ENCODE data around the gene KRT77. TPM values are rescaled to one million over a fixed set of nuclear protein-coding genes. Genes with fewer than 3 reads are reported as not detected.
"Not testable (repeated sequence)": the region's sequence is repeated elsewhere in the genome, so short reads cannot be mapped to it uniquely, and the experiment has no call there.

KRT77 gene
- total RNA-seq, 3 donors from 2014 or later (not counting 1 experiment from before 2014, with no cell fraction given) = not detected

DNA sequence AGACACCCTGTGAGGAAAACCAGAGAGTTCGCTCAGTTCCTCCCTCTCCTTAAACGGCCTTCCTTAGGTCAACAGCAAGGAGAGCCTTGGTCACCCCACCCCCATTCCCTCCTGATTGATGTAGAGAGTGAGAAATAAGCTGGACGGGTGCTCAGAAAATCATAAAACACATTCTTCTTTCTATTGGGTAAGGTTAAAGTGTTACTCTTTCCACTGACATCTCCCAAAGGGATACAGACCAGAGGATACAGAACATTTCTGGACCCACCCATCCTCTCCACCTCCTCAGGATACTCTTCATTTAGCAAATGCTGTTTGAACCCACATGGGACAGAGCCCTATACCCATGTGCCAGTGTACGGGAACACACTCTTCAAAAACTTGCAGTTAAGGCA, 11.6 kb upstream of the KRT77 start:
- peaks cover 31 to 32% of the 10 kb centered on the region in 2 donors for H3K27me3 Mint-ChIP-seq (ENCODE audit: low read depth in 2 of 2)
- WGBS (ENCODE audit: insufficient coverage) = 63% methylated on average over 1 of the region's 4 CpGs

DNA sequence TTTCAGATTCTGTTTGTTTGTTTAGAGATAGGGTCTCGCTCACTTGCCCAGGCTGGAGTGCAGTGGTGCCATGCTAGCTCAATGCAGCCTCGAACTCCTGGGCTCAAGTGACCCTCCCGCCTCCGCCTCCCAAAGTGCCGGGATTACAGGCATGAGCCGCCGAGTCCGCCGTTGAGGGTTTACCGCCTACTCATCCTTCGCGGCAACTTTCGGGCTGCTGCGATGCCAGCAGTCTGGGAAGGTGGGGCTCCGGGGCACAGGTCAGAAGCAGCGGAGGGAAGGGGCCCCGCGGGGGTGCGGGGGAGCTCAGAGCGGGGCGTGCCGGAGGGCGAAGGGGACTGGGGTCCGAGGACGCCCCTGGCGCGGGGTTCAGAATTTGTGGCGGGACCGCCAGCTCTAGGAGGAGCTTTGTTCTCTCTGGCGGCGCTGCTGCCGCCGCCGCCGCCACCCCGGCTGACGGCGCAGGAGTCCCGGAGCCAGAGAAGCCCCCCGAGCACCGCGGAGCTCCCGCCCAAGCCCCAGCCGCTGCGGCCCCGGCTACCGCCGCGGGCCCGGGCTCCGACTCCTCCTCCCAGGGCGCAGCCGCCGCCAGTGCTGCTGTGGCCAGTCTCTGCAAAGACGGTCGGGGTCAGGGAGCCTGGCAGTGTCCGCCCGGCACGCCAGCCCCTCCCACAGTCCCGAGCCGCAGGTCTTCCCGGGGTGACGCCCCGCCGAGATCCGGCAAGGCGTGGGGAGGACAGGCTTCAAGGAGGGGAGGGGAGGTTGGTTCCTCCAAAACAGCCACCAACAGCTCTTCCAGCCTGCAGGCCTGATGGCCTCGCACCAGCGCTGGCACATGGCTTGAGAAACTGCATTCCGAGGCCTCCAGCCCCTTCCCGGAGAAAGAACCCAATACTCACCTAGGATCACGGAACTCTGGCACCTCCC, 10.9 kb upstream of the KRT77 start:
- intact Hi-C loops (cut with micrococcal nuclease) = no loop called here
- peaks cover 0 to 15% of the 10 kb centered on the region in 2 donors for H3K4me1 Mint-ChIP-seq
- TF ChIP-seq, protein P1, sequence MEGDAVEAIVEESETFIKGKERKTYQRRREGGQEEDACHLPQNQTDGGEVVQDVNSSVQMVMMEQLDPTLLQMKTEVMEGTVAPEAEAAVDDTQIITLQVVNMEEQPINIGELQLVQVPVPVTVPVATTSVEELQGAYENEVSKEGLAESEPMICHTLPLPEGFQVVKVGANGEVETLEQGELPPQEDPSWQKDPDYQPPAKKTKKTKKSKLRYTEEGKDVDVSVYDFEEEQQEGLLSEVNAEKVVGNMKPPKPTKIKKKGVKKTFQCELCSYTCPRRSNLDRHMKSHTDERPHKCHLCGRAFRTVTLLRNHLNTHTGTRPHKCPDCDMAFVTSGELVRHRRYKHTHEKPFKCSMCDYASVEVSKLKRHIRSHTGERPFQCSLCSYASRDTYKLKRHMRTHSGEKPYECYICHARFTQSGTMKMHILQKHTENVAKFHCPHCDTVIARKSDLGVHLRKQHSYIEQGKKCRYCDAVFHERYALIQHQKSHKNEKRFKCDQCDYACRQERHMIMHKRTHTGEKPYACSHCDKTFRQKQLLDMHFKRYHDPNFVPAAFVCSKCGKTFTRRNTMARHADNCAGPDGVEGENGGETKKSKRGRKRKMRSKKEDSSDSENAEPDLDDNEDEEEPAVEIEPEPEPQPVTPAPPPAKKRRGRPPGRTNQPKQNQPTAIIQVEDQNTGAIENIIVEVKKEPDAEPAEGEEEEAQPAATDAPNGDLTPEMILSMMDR (IDR thresholded peaks at IDR 0.05) = no peak
- Histone ChIP-seq H3K27ac (ENCODE audit: low read length) (no peak overlapping the region), H3K9me3 (ENCODE audit: control insufficient read depth, insufficient read depth, low read length) (no peaks in the 10 kb centered on the region), H3K4me3 (ENCODE audit: low read length) (no peak overlapping the region), H3K36me3 (ENCODE audit: control insufficient read depth, insufficient read depth, low read length) (no peaks in the 10 kb centered on the region), H3K4me1 (ENCODE audit: control insufficient read depth, insufficient read depth, low read length) (peaks cover 12% of the 10 kb centered on the region), H3K27me3 (ENCODE audit: control insufficient read depth, insufficient read depth, low read length) (peaks cover 30% of the 10 kb centered on the region)
- WGBS (ENCODE audit: insufficient coverage) = 8% methylated on average over 72 of the region's 72 CpGs
- peak overlapping the region; percentile 61 for H3K4me3 Mint-ChIP-seq
- ATAC-seq = peak in 2 of 3 donors; percentile 24 to 62
- no peaks in the 10 kb centered on the region for H3K36me3 Mint-ChIP-seq
- H3K27ac Mint-ChIP-seq = no peak overlapping the region
- peak in 1 of 2 donors; percentile 34 for DNase-seq
- peaks cover 31 to 32% of the 10 kb centered on the region in 2 donors for H3K27me3 Mint-ChIP-seq (ENCODE audit: low read depth in 2 of 2)
- H3K9me3 Mint-ChIP-seq = no peaks in the 10 kb centered on the region

More for the DNA sequence above, 11.6 kb upstream of the KRT77 start:
- Mint-ChIP-seq H3K36me3 (no peaks in the 10 kb centered on the region), H3K27ac (no peak overlapping the region), H3K4me1 (peaks cover 0 to 15% of the 10 kb centered on the region in 2 donors), H3K9me3 (no peaks in the 10 kb centered on the region), H3K4me3 (peak overlapping the region; percentile 13)
- Histone ChIP-seq H3K9me3 (ENCODE audit: control insufficient read depth, insufficient read depth, low read length) (no peaks in the 10 kb centered on the region), H3K4me3 (ENCODE audit: low read length) (no peak overlapping the region), H3K27me3 (ENCODE audit: control insufficient read depth, insufficient read depth, low read length) (peaks cover 30% of the 10 kb centered on the region), H3K36me3 (ENCODE audit: control insufficient read depth, insufficient read depth, low read length) (no peaks in the 10 kb centered on the region), H3K4me1 (ENCODE audit: control insufficient read depth, insufficient read depth, low read length) (peaks cover 12% of the 10 kb centered on the region), H3K27ac (ENCODE audit: low read length) (no peak overlapping the region)
- ATAC-seq (no peak), DNase-seq (no peak)
- TF ChIP-seq, protein P1 (IDR thresholded peaks at IDR 0.05) = no peak
- intact Hi-C loops (cut with micrococcal nuclease) = no loop called here

DNA sequence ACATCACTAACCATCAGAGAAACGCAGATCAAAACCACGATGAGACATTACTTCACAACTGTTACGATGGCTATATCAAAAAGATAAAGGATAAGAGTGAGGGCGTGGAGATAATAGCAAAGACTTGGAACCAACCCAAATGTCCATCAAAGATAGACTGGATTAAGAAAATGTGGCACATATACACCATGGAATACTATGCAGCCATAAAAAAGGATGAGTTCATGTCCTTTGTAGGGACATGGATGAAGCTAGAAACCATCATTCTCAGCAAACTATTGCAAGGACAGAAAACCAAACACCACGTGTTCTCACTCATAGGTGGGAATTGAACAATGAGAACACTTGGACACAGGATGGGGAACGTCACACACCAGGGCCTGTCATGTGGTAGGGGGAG, 8.8 kb upstream of the KRT77 start:
- ATAC-seq; H3K27ac Mint-ChIP-seq; H3K36me3 ChIP-seq (ENCODE audit: control insufficient read depth, insufficient read depth, low read length); H3K36me3 Mint-ChIP-seq; H3K27ac ChIP-seq (ENCODE audit: low read length); H3K4me3 ChIP-seq (ENCODE audit: low read length); DNase-seq; H3K9me3 Mint-ChIP-seq; H3K4me3 Mint-ChIP-seq; intact Hi-C loops (cut with micrococcal nuclease); H3K9me3 ChIP-seq (ENCODE audit: control insufficient read depth, insufficient read depth, low read length): not testable (repeated sequence)
- Mint-ChIP-seq H3K4me1 (peaks cover 0 to 20% of the 10 kb centered on the region in 2 donors), H3K27me3 (ENCODE audit: low read depth in 2 of 2) (peaks cover 31 to 41% of the 10 kb centered on the region in 2 donors)
- 93% methylated on average over 3 of the region's 6 CpGs for WGBS (ENCODE audit: insufficient coverage)
- H3K27me3 ChIP-seq (ENCODE audit: control insufficient read depth, insufficient read depth, low read length) = peaks cover 30% of the 10 kb centered on the region
- peaks cover 12% of the 10 kb centered on the region for H3K4me1 ChIP-seq (ENCODE audit: control insufficient read depth, insufficient read depth, low read length)

DNA sequence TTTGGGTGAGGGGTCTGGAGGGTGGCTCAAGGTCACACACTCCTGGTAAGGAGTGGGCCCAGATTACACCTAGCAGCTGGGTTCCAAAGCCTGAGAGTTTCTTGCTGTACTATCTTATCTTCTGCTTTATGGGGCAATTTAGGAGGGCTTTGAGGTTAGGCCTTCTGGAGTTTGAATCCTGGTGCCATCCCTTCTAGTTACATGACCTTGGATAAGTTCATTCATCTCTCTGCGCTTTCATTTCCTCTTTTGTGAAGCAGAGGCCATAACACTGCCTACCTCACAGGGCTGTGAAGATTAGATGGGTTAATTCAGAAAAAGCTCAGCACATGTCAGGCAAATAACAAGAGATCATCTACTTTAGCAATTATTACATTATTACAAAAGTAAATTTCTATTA, 7.4 kb upstream of the KRT77 start:
- no peaks in the 10 kb centered on the region for H3K36me3 ChIP-seq (ENCODE audit: control insufficient read depth, insufficient read depth, low read length)
- no CpG with 5 or more reads among the region's 1 CpG for WGBS (ENCODE audit: insufficient coverage)
- Mint-ChIP-seq H3K36me3 (no peaks in the 10 kb centered on the region), H3K4me1 (peaks cover 0 to 26% of the 10 kb centered on the region in 2 donors), H3K4me3 (no peak overlapping the region), H3K9me3 (no peaks in the 10 kb centered on the region), H3K27ac (no peak overlapping the region), H3K27me3 (ENCODE audit: low read depth in 2 of 2) (peaks cover 29 to 30% of the 10 kb centered on the region in 2 donors)
- no peaks in the 10 kb centered on the region for H3K9me3 ChIP-seq (ENCODE audit: control insufficient read depth, insufficient read depth, low read length)
- DNase-seq (no peak), ATAC-seq (no peak)
- peaks cover 29% of the 10 kb centered on the region for H3K27me3 ChIP-seq (ENCODE audit: control insufficient read depth, insufficient read depth, low read length)
- no peak overlapping the region for H3K27ac ChIP-seq (ENCODE audit: low read length)
- TF ChIP-seq, protein P1 (IDR thresholded peaks at IDR 0.05) = no peak
- no peak overlapping the region for H3K4me3 ChIP-seq (ENCODE audit: low read length)
- H3K4me1 ChIP-seq (ENCODE audit: control insufficient read depth, insufficient read depth, low read length) = peaks cover 12% of the 10 kb centered on the region
- intact Hi-C loops (cut with micrococcal nuclease) = no loop called here

Data from natural killer cell (primary cell).